Measurements from ENCODE around the gene BOC.

The BOC gene

DNA sequence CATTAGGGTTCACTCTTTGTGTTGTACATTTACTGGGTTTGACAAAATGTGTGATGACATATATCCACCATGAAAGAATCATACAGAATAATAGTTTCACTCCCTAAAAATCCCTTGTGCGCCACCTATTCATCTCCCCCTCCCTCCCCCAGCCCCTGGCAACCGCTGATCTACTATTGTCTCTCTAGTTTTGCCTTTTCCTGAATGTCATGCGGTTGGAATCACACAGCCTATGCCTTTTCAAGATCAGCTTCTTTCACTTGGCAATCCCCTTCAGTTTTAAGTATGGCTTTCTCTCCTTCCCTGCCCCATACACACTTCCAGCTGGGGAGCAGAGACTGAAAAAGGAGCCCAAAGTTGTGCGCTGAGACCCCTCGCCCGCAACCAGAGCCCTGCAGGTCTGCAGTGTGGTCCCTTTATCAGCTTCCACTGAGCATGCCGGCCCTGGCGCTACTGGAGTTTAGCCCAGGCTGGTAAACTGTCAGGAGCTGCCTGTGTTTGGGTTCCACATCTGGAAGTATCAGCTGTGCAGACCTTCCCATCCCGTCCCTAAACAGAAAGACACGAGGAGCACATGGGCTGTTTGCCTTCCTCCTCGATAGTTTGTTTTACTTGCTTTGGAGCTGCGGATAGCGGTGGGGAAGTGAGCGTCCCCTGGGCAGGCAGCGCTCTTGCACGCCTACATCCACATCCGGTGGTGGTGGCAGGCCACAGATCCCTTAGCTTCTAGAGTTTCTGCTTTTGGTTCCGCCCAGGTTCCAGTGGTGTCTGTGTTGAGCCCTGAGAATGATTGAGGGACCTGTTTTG is 12.3 kb downstream of the BOC start:
- DNase-seq = no peak

GRCh38 chr3:113225286-113225685 is 13.9 kb downstream of the BOC start:
- no peak for DNase-seq

DNA sequence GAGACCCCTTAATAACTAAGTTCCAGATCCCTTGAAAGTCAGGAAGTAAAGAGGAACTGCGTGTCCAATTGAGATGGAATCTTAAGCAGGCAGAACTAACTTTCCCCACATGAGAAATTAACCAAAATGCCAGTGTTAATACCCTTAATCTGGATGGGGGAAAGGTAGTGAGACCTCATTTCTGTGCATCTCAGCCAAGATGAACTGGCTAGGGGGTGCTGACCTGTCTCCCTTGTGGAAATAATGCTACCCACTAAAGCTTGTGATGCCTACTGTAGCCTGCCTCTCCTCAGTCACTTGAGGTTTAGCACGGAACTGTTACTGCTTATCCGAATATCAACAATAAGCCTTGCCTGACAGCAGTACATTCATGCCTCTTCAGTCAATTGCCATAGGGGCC is 15.1 kb downstream of the BOC start:
- DNase-seq = no peak

- DNase-seq = no peak
Measured at GRCh38 chr3:113227146-113227545, 15.8 kb downstream of the BOC start.

DNA sequence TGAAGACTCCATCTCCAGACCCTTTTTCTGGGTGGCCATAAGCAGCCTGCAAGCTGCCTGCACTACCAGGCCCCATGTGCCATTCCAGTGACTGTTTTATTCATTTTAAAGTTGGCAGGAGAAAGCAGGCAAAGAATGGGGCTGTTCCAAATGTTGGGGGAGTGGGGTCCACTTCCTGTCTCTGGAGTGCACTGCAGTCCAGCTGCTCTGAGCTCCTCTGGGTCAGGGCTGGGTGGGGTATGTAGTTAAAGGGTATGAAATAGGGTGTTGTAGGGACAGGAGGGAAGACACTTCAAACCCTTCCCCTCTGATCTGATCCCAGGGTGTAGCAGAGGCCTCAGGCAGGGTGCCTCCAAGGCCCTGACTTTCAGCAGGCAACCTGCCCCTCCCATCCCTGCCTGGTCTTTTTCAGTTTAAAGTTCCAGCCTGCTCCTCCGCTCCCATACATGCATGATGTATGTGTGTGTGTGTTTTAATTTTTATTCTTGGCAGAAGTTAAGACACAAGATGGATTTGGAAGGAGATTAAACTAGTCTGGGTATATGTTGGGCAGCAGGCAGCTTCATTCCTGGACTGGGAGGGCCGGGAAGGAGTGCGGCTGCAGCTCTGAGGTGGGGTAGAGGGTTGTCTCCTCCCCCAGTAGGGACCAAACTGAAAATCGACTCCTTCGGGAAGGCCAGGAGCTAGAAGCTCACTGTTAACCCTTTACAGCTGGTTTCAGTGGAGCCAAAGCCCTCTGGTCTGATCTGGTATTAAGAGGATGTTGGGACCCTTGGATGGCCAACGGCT is 17.3 kb downstream of the BOC start:
- DNase-seq = no peak

DNA sequence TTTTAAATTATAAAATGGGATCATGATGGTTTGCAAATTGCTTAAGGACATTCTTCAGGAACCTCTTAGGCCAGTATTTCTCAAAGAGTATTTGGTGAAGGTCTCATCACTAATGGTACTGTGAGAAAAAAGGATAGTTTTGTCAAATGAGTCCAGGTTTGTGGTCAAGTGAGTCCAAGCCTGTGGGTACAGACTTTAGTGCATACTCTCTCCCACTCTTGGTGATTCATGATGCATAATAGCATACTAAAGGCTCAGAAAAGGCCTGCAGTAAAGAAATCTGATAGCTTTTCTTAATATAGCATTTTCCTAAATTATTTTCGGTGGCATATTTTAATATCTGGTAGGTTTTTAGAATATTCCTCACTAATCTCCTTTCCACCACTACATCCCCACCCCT is 20.0 kb downstream of the BOC start:
- DNase-seq = no peak

GRCh38 chr3:113231827-113232253 is 20.5 kb downstream of the BOC start:
- DNase-seq = no peak

GRCh38 chr3:113232342-113232741 is 21.0 kb downstream of the BOC start:
- DNase-seq = no peak

DNA sequence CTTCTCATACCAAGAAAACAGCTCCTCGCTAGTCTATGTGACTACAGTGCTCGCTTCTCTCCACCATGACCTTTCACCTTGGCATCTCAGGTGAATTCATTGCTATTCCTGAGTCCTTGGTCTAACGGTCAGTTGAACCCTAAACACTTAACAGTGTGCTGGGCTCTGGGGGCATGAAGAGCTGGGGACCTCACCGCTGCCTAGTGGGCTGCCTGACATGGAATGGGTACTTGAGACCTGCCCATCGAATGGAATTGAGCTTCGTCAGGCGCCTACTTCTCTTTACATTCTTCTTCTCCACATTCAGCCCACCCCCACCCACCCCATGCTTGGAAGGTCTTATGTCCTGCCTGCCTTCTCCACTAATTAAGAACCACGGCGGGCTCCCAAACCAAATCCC is 22.1 kb downstream of the BOC start:
- DNase-seq = no peak

- no peak for DNase-seq
Measured at GRCh38 chr3:113234028-113234427, 22.7 kb downstream of the BOC start.

DNA sequence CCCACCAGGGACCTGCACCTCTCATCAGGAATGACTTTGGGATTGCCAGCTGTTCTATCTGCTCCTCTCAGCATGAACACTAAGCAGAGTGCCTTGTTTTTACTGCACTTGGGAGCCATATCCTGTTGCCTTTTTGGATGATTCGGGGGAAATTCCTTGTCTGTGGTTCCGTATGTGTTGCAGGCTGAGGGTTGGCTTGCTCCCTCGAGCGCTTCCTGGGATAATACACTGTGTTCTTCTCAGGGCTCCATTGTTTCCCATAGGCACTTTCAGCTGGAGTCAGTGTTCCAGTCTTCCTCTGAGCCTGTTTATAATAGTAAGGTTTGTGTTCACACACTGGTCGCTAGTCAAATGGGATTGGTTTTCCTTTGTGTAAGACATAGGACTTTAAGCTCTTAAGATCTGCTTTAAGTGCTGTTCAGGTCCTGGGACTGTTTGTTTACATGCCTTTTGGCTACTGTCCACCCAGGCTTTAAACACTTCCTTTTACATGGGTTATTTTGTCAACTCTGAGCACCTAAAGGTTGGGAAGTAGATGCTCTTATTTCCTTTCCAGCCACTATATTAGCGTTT is 23.4 kb downstream of the BOC start:
- DNase-seq = no peak

GRCh38 chr3:113238503-113238902 is 27.1 kb downstream of the BOC start:
- DNase-seq = no peak

GRCh38 chr3:113240841-113241240 is 29.5 kb downstream of the BOC start:
- DNase-seq = no peak

- no peak for DNase-seq
Measured at GRCh38 chr3:113241292-113242095, 30.1 kb downstream of the BOC start.

GRCh38 chr3:113242096-113242581 is 30.8 kb downstream of the BOC start:
- peak in 1 of 2 experiments; percentile 17 for DNase-seq

DNA sequence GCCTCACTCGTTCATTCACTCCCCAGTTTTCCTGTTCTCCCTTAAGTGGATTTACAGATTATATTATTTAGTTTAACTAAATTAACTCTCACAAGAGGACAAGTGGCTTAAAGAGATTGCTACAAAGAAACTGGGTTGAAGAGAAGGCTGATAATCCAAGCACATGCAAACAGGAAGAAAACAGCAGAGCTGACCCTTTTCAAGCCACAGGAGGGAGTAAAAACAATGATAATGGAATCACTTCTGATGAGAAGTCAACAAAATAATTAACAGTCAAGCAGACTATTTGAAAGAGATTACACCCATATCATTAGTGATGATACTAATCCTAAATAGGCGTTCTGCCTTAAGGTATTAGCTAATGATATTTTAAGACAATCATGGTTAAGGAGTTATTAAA is 31.7 kb downstream of the BOC start:
- DNase-seq = no peak

DNA sequence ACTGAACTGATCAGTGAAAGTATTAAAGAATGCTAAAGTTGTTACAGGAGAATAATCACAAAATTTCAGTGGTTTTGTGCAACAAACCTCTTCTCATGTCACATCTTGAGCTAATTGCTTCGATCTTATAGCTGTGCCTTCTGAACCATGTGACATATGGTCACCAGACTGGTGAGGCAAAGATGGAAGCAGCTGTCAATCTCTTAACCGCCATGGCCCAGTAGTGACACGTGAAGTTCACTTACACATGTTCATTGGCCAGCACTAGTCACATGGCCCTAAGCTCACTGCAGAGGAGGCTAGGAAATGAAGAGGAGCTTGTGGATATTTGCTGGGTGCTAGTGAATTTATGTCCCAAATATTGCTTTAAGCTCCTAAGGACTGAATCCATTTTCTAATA is 32.5 kb downstream of the BOC start:
- no peak for DNase-seq

DNA sequence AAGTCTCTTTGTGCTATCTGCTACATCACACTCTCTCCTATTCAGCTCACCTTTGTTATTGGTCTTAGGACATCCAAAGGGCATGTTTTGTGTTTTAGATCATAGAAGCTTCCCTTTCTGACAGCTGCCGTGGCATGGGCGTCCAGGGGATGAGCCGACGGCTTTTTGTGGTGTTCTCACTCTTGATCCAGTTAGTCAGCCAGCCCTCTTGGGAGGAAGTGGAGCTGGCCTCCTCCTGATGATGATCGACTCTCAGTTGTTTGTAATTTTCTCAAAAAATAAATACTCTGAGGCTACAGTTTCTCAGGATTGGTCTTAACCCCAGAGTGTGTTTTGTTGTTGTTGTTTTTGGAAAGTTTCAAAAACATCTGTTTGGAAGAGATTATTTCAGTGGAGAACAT is 34.4 kb downstream of the BOC start:
- no peak for DNase-seq

GRCh38 chr3:113247068-113247467 is 35.7 kb downstream of the BOC start:
- no peak for DNase-seq

- DNase-seq = no peak
Measured at GRCh38 chr3:113247675-113248458, 36.5 kb downstream of the BOC start.

DNA sequence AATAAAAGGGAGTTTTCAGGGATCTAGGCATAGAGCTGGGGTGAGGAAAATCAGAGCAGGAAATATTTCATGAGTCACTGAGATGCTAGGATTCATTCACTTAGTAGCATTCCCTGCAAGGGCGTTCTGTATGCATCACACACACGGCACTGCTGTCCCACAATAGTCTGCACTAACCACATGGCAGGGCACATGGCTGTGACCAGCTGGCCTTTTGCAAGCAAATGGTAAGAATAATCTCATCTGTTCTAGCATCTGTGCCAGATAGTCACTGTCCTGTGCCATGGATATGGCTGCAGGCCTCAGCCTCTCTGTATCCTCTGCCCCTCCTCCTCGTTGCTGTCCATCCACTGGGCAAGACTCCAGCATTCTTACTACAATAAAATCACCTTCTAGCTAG is 37.8 kb downstream of the BOC start:
- DNase-seq = no peak

DNA sequence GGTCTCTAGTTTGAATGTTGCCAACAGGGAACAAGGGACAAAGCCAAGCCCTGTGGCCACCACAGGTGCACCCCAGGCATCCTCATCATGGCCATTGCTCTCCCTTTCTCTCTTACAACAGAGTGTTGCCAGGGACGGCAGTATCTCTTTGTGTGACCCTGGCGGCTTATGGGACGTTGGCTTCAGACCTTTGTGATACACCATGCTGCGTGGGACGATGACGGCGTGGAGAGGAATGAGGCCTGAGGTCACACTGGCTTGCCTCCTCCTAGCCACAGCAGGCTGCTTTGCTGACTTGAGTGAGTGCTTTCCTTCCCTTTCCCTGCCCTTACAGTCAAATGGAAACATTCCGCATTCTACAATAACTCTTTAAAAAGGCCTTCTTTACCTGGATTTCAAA is 38.2 kb downstream of the BOC start:
- no peak for DNase-seq
